Tibial artery (tissue), 4 donors: Measurements from ENCODE around the gene FOXK1.

Experiments
- DNase-seq, 2 donors: peaks; one replicate each; pipeline ENCODE4 v3.0.0-alpha.2; 2019
- H3K27ac ChIP-seq, 2 donors: fragments of 200-600 bp; sonication (generic) in 1 of 2; 1 replicate in 1 of 2; 2 replicates in 1 of 2; pipeline ENCODE4 v1.5.1; 2018 to 2019; ENCODE audit warnings: mild to moderate bottlenecking in 1 of 2
- H3K27me3 ChIP-seq, 2 donors: fragments of 200-600 bp; sonication (generic) in 1 of 2; one replicate each; pipeline versions ENCODE4 v1.5.1 to v1.6.0; 2016 to 2019
- H3K36me3 ChIP-seq, 3 donors: fragments of 200-600 bp; sonication (generic) in 2 of 3; one replicate each; pipeline ENCODE4 v1.5.1; 2016 to 2019; ENCODE audit warnings: mild to moderate bottlenecking in 2 of 3
- H3K4me1 ChIP-seq, 4 donors: fragments of 200-600 bp; sonication (generic) in 2 of 4; 1 replicate in 3 of 4; 2 replicates in 1 of 4; pipeline ENCODE4 v1.5.1; 2016 to 2019
- H3K4me3 ChIP-seq, 2 donors: fragments of 200-600 bp; sonication (generic) in 1 of 2; 1 replicate in 1 of 2; 2 replicates in 1 of 2; pipeline ENCODE4 v1.5.1; 2018 to 2019; ENCODE audit warnings: mild to moderate bottlenecking in 2 of 2
- H3K9me3 ChIP-seq, 3 donors: fragments of 200-600 bp; sonication (generic) in 1 of 3; one replicate each; pipeline ENCODE4 v1.5.1; 2016 to 2019
- CTCF ChIP-seq, 2 experiments: fragments of 200-600 bp in 1 of 2; fragments of 450-650 bp in 1 of 2; IDR thresholded peaks; one replicate each; pipeline ENCODE4 v1.5.1; 2017 to 2019; ENCODE audit warnings: antibody characterized with exemption in 2 of 2, mild to moderate bottlenecking in 1 of 2, moderate library complexity in 1 of 2
- intact Hi-C: fragments of 100-400 bp; cut with DNase I; formaldehyde crosslinking; loops from one replicate; pipeline ENCODE4 v1.15.0; 2023; ENCODE audit warnings: low total_unique reads

The FOXK1 gene

GRCh38 chr7:4754433-4755010, 72.4 kb downstream of the FOXK1 start:
- H3K4me1 ChIP-seq = peaks cover 0 to 28% (median 16%) of the 10 kb centered on the region in 4 donors
- no peak overlapping the region for H3K4me3 ChIP-seq
- DNase-seq = no peak
- no peaks in the 10 kb centered on the region for H3K27me3 ChIP-seq
- no peak for TF ChIP-seq CTCF (IDR thresholded peaks at IDR 0.05)
- H3K36me3 ChIP-seq = peaks cover 43 to 80% (median 54%) of the 10 kb centered on the region in 3 donors
- no peaks in the 10 kb centered on the region for H3K9me3 ChIP-seq
- intact Hi-C loops = loop anchor here (5.0 kb wide), 1 partner anchor 72 kb away; the partner anchor contains the start of gene FOXK1
- no peak overlapping the region for H3K27ac ChIP-seq

- no peaks in the 10 kb centered on the region for H3K9me3 ChIP-seq
- intact Hi-C loops = no loop called here
- peaks cover 48 to 80% (median 59%) of the 10 kb centered on the region in 3 donors for H3K36me3 ChIP-seq
Observed at GRCh38 chr7:4755045-4755444, 73.0 kb downstream of the FOXK1 start.

GRCh38 chr7:4758111-4758510, 76.0 kb downstream of the FOXK1 start:
- Histone ChIP-seq H3K4me3 (no peak overlapping the region), H3K27ac (no peak overlapping the region), H3K27me3 (no peaks in the 10 kb centered on the region), H3K36me3 (peaks cover 75 to 91% (median 90%) of the 10 kb centered on the region in 3 donors), H3K9me3 (no peaks in the 10 kb centered on the region), H3K4me1 (peaks cover 0 to 14% (median 8%) of the 10 kb centered on the region in 4 donors)
- DNase-seq = no peak
- intact Hi-C loops = no loop called here
- no peak for TF ChIP-seq CTCF (IDR thresholded peaks at IDR 0.05)

More at GRCh38 chr7:4755045-4755444, 73.0 kb downstream of the FOXK1 start:
- TF ChIP-seq CTCF (IDR thresholded peaks at IDR 0.05) = no peak
- Histone ChIP-seq H3K4me1 (peaks cover 0 to 28% (median 13%) of the 10 kb centered on the region in 4 donors), H3K27ac (no peak overlapping the region), H3K4me3 (no peak overlapping the region), H3K27me3 (no peaks in the 10 kb centered on the region)
- DNase-seq = no peak

- Histone ChIP-seq H3K36me3 (peaks cover 82 to 98% (median 97%) of the 10 kb centered on the region in 3 donors), H3K27me3 (no peaks in the 10 kb centered on the region), H3K27ac (no peak overlapping the region), H3K4me3 (no peak overlapping the region), H3K9me3 (no peaks in the 10 kb centered on the region), H3K4me1 (peaks cover 0 to 9% (median 3%) of the 10 kb centered on the region in 4 donors)
- DNase-seq = no peak
- no peak for TF ChIP-seq CTCF (IDR thresholded peaks at IDR 0.05)
- intact Hi-C loops = no loop called here
Observed at GRCh38 chr7:4758791-4759190, 76.7 kb downstream of the FOXK1 start.

GRCh38 chr7:4759211-4759610, 77.1 kb downstream of the FOXK1 start:
- intact Hi-C loops = no loop called here
- Histone ChIP-seq H3K27me3 (no peaks in the 10 kb centered on the region), H3K4me3 (no peak overlapping the region), H3K9me3 (no peaks in the 10 kb centered on the region), H3K27ac (no peak overlapping the region), H3K36me3 (peaks cover 86 to 100% (median 100%) of the 10 kb centered on the region in 3 donors), H3K4me1 (peaks cover 0 to 4% (median under 1%) of the 10 kb centered on the region in 4 donors)
- no peak for DNase-seq
- TF ChIP-seq CTCF (IDR thresholded peaks at IDR 0.05) = no peak
